GM18868 (cell line): ENCODE measurements around the gene SPAG6.

Source experiments
- ATAC-seq: cut with Tn5 transposase; IDR thresholded peaks from one replicate; pipeline ENCODE4 v1.9.1; 2021; ENCODE audit warnings: mild to moderate bottlenecking, moderate library complexity; ENCODE audit not compliant: unreplicated experiment

SPAG6 gene

GRCh38 chr10:22321924-22322640, 23.2 kb upstream of the SPAG6 start:
- ATAC-seq: no peak

- ATAC-seq: no peak
These were observed 22.6 kb upstream of the SPAG6 start for GRCh38 chr10:22322641-22323160.

- no peak for ATAC-seq
These were observed 21.6 kb upstream of the SPAG6 start for GRCh38 chr10:22323538-22324305.

- no peak for ATAC-seq
These were observed 20.9 kb upstream of the SPAG6 start for GRCh38 chr10:22324413-22324812.

GRCh38 chr10:22324893-22325271, 20.4 kb upstream of the SPAG6 start:
- ATAC-seq: no peak

GRCh38 chr10:22325272-22326144, 19.8 kb upstream of the SPAG6 start:
- ATAC-seq: peak; percentile 44

GRCh38 chr10:22326145-22326702, 19.1 kb upstream of the SPAG6 start:
- no peak for ATAC-seq

GRCh38 chr10:22329150-22329549, 16.1 kb upstream of the SPAG6 start:
- no peak for ATAC-seq

- ATAC-seq: no peak
These were observed 13.1 kb upstream of the SPAG6 start for GRCh38 chr10:22332116-22332692.

- no peak for ATAC-seq
These were observed 11.9 kb upstream of the SPAG6 start for GRCh38 chr10:22333167-22333974.

GRCh38 chr10:22333975-22334282, 11.4 kb upstream of the SPAG6 start:
- no peak for ATAC-seq

- ATAC-seq: no peak
These were observed 10.7 kb upstream of the SPAG6 start for GRCh38 chr10:22334414-22335172.

- ATAC-seq: peak; percentile 50
These were observed 9.9 kb upstream of the SPAG6 start for GRCh38 chr10:22335173-22335933.

- ATAC-seq: no peak
These were observed 7.0 kb upstream of the SPAG6 start for GRCh38 chr10:22338185-22338900.

- ATAC-seq: no peak
These were observed 6.4 kb upstream of the SPAG6 start for GRCh38 chr10:22338931-22339330.

- ATAC-seq: no peak
These were observed 5.5 kb upstream of the SPAG6 start for GRCh38 chr10:22339761-22340328.
